GM12875 (cell line): ENCODE data around the gene CCDC17.

Source experiments
- H3K4me3 ChIP-seq: one replicate; pipeline ENCODE4 v1.5.1; 2011; ENCODE audit warnings: low read depth, low read length, control low read depth
- TF ChIP-seq, protein P1 (sequence below): IDR thresholded peaks from 2 replicates; pipeline ENCODE4 v1.5.1; 2011; ENCODE audit warnings: low read depth, mild to moderate bottlenecking, control low read depth, inconsistent platforms, low read length, moderate library complexity, borderline replicate concordance; ENCODE audit not compliant: insufficient read depth

CCDC17 gene

DNA sequence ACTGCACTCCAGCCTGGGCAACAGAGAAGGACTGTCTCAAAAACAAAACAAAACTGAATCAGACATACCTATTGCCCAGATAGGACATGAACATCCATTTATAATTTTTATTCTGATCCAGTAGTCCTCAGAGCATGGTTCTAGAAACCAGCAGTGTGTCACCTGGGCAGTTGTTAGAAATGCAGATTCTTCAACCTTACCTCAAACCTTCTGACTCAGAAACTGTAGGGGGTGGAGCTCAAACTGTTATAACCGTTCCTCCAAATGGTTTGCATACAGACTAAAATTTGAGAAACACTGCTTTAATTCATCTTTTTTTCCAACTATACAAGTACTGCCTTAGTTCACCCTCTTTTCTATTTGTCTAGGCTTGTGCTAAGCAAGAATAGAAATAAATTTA is 34.0 kb downstream of the CCDC17 start:
- TF ChIP-seq, protein P1, sequence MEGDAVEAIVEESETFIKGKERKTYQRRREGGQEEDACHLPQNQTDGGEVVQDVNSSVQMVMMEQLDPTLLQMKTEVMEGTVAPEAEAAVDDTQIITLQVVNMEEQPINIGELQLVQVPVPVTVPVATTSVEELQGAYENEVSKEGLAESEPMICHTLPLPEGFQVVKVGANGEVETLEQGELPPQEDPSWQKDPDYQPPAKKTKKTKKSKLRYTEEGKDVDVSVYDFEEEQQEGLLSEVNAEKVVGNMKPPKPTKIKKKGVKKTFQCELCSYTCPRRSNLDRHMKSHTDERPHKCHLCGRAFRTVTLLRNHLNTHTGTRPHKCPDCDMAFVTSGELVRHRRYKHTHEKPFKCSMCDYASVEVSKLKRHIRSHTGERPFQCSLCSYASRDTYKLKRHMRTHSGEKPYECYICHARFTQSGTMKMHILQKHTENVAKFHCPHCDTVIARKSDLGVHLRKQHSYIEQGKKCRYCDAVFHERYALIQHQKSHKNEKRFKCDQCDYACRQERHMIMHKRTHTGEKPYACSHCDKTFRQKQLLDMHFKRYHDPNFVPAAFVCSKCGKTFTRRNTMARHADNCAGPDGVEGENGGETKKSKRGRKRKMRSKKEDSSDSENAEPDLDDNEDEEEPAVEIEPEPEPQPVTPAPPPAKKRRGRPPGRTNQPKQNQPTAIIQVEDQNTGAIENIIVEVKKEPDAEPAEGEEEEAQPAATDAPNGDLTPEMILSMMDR, result no peak
- no peak overlapping the region for H3K4me3 ChIP-seq

DNA sequence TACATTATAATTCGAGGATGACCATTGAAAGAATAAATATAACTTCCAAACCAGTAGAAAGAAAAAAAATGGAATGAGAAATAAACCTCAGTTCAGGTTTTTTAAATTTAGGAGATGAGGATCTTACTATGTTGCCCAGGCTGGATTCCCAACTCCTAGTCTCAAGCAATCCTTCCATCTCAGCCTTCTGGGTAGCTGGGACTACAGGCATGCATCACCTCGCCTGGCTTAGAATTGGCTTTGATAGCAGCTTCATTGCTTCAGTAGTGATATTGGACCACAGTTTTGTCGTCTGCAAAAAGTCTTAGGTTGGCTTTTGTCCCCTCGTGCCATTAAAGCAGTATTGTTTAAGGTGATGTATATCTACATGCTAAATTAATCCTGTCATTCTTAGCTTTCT is 37.1 kb downstream of the CCDC17 start:
- TF ChIP-seq, protein P1, result no peak
- peak overlapping the region; percentile 0 for H3K4me3 ChIP-seq

DNA sequence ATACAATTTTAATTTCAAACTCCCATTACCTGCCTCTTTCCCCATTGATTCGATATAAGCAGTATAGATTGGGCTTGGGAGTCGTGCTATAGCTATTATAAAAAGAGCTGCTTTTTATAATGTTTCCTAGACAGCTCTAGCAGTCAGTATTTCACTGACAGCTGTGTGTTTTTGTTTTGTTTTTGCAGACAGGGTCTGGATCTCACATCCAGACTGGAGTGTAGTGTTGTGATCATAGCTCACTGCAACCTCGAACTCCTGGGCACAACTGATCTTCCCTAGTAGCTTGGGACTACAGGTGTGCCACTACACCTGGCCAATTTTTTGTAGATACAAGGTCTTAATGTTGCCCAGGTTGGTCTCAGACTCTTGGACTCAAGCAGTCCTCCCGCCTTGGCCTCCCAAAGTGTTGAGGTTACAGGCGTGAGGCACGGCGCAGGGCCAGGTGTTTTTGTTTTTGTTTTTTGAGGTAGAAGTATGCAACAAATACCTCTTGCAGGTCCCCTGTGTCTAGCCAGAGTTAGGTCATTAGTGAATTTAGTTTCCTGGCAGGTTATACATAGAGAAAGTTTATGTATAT is 38.3 kb downstream of the CCDC17 start:
- TF ChIP-seq, protein P1, result no peak
- peak overlapping the region; percentile 100 for H3K4me3 ChIP-seq

DNA sequence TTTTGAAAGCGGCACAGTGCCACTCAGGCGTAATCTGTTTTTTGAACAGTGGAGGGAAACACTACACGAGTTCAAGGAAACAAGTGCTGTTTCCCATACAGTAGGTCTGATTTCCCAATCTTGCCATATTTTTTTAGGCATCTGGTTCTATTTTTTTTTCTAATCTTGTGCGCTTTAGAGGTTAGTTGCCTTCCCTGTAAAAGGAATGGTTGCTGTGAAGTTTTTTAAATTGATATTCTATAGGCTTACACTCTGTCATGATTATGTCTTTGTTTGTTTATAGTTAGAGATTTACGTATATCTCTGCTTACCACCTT is 38.8 kb downstream of the CCDC17 start:
- TF ChIP-seq, protein P1, result no peak
- H3K4me3 ChIP-seq, result peak overlapping the region; percentile 100

DNA sequence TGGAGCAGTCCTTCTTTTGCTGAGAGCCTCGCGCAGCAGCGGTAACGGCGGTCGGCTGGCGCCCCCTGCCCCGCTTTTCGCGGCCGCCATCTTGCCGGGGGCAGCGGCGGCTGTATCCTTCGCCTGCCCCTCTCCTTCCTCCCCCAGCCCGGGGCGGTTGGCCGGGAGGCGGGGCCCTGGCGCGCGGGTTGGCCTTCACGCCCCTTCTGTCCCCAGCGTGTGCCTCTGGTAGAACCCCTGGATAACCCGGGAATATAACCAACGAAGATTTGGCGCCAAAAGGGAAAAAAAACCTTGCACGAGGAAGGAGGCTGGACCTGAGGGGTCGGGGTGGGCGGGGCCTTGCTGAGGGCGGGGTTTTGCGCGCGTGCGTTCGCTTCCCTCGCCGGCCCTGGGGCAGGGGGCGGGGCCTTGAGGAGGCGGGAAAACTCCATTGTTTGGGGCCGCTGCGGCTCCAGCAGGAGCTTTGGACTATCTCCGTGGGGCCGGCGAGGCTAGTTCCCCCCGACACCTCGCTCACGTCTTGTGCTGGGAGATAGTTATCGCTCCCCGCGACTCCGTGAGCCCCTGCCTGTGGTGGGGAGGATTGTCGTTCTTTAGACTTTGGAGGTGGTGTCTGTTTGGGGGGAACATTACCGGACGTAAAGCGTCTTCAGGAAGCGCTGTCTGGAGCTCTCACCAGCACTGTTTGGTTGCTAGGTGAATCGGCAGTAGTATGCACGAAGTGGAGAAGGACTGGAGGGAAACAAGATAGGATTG is 39.3 kb downstream of the CCDC17 start:
- H3K4me3 ChIP-seq, result peak overlapping the region; percentile 100
- TF ChIP-seq, protein P1, result no peak

DNA sequence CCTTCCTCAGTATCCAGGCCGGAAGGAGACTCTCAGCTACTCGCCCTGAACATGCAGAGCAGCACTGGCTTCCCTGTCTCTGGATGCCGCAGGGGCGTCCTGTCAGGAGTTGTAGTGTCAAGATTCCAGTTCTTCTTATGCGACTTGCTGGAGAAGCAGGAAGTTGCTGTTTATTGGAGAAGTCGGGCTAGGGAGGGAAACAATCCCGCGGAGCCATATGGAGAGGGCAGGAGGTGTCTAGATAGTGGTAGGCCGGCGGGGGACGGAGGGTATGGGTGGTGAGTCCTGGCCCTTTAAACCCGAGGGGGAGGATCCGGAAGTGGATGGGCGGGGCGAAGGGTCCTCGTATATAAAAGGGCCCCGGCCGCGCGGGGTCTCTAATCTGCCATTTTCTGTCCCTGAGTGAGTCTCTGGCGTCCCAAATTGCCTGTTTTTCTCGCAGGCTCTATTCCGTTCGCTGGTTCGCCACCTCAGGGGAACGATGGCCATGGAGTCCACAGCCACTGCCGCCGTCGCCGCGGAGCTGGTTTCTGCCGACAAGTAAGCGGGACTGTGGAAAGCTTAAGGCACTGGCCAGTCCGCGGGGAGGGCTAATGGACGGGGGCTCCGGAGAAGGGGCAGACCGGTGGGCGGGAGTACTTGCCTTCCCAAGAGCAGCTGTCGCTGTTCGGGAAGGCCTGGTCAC is 40.0 kb downstream of the CCDC17 start, which contains the start of gene NASP:
Gene NASP, plus strand, starts transcription at position 376 of the 685 bp plus-strand sequence. Its CDS starts 106 bp downstream, at position 482.
- H3K4me3 ChIP-seq, result peak within 1 kb of the TSS; percentile 100
- TF ChIP-seq, protein P1, result no peak

DNA sequence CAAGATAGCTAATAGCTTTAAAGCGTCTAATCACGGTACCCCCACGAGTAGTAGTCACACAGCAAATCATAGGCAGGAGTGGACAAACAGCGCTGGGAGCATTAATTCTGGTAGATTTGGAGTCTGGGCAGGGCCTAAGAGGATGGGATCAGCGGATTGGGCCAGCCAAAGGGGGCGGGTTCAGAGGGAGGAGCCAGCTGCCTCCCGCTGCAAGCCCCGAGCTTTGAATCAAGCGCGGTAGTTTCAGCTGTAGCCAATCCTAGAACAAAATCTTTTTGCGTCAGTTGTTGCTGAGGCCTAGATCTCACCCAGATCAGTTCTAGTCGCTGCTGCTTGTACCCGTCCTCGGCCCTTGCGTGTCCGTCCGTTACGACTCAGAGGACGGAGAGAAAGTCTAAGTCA is 40.6 kb downstream of the CCDC17 start:
- peak overlapping the region; percentile 100 for H3K4me3 ChIP-seq

More for the DNA sequence above, 40.6 kb downstream of the CCDC17 start:
- TF ChIP-seq, protein P1, result no peak
